ENCODE data around the gene DQX1. TPM values are rescaled to one million over a fixed set of nuclear protein-coding genes. Genes with fewer than 3 reads are reported as not detected.
A peak's percentile ranks its signal among the peaks of the same experiment; 100 is the strongest.

The DQX1 gene
- total RNA-seq, 1 experiment from 2014 or later = 1.3 TPM

GRCh38 chr2:74515981-74516633 lies 9.9 kb downstream of the DQX1 start (continued):
- 0 out of 2 replicates have a peak, but pooled peaks have one; percentile 15 for TF ChIP-seq ZNF512 (CRISPR knock-in tag; IDR thresholded peaks at IDR 0.05; ENCODE audit: borderline replicate concordance)
- no peak for TF ChIP-seq IRF2 (CRISPR knock-in tag; IDR thresholded peaks at IDR 0.05; ENCODE audit: borderline replicate concordance, low read depth)
- peak; percentile 85 for TF ChIP-seq SMAD4 (CRISPR knock-in tag; IDR thresholded peaks at IDR 0.05)
- TF ChIP-seq MXD4 (CRISPR knock-in tag; IDR thresholded peaks at IDR 0.05; ENCODE audit: borderline replicate concordance) = no peak
- peak; percentile 96 for TF ChIP-seq MYBL2 (CRISPR knock-in tag; IDR thresholded peaks at IDR 0.05)
- TF ChIP-seq ZNF281 (CRISPR knock-in tag; IDR thresholded peaks at IDR 0.05) = 0 out of 2 replicates have a peak, but pooled peaks have one; percentile 86
- no peak for TF ChIP-seq FOXJ3 (CRISPR knock-in tag; IDR thresholded peaks at IDR 0.05; ENCODE audit: borderline replicate concordance)
- TF ChIP-seq ZNF317 (CRISPR knock-in tag; IDR thresholded peaks at IDR 0.05; ENCODE audit: borderline replicate concordance, low read depth) = no peak; the same call in none of the 2 replicates
- no peak for TF ChIP-seq ZNF396 (CRISPR knock-in tag; IDR thresholded peaks at IDR 0.05; ENCODE audit: borderline replicate concordance)
- TF ChIP-seq USF1 (CRISPR knock-in tag; IDR thresholded peaks at IDR 0.05) = peak; percentile 72; the same call in 1 of the 2 replicates
- peak; percentile 43; the same call in 1 of the 2 replicates for TF ChIP-seq ELF4 (CRISPR knock-in tag; IDR thresholded peaks at IDR 0.05; ENCODE audit: low read depth)
- TF ChIP-seq ZNF232 (CRISPR knock-in tag; IDR thresholded peaks at IDR 0.05) = no peak; the same call in 1 of the 2 replicates
- no peak for TF ChIP-seq ERG (CRISPR knock-in tag; IDR thresholded peaks at IDR 0.05)
- peak; percentile 76; the same call in 1 of the 2 replicates for TF ChIP-seq ESRRA (CRISPR knock-in tag; IDR thresholded peaks at IDR 0.05; ENCODE audit: borderline replicate concordance)
- peak; percentile 96 for TF ChIP-seq TP53 (CRISPR knock-in tag; IDR thresholded peaks at IDR 0.05)
- no peak for TF ChIP-seq NFATC4 (CRISPR knock-in tag; IDR thresholded peaks at IDR 0.05)
- no peak for TF ChIP-seq CBFB (CRISPR knock-in tag; IDR thresholded peaks at IDR 0.05; ENCODE audit: low read depth)
- TF ChIP-seq, protein P1, sequence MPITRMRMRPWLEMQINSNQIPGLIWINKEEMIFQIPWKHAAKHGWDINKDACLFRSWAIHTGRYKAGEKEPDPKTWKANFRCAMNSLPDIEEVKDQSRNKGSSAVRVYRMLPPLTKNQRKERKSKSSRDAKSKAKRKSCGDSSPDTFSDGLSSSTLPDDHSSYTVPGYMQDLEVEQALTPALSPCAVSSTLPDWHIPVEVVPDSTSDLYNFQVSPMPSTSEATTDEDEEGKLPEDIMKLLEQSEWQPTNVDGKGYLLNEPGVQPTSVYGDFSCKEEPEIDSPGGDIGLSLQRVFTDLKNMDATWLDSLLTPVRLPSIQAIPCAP (CRISPR knock-in tag; IDR thresholded peaks at IDR 0.05) = peak; percentile 96
- TF ChIP-seq PREB (CRISPR knock-in tag; IDR thresholded peaks at IDR 0.05; ENCODE audit: borderline replicate concordance) = no peak; the same call in 1 of the 2 replicates
- TF ChIP-seq, protein P2, sequence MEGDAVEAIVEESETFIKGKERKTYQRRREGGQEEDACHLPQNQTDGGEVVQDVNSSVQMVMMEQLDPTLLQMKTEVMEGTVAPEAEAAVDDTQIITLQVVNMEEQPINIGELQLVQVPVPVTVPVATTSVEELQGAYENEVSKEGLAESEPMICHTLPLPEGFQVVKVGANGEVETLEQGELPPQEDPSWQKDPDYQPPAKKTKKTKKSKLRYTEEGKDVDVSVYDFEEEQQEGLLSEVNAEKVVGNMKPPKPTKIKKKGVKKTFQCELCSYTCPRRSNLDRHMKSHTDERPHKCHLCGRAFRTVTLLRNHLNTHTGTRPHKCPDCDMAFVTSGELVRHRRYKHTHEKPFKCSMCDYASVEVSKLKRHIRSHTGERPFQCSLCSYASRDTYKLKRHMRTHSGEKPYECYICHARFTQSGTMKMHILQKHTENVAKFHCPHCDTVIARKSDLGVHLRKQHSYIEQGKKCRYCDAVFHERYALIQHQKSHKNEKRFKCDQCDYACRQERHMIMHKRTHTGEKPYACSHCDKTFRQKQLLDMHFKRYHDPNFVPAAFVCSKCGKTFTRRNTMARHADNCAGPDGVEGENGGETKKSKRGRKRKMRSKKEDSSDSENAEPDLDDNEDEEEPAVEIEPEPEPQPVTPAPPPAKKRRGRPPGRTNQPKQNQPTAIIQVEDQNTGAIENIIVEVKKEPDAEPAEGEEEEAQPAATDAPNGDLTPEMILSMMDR (IDR thresholded peaks at IDR 0.05) = no peak
- no peak for TF ChIP-seq ZMAT4 (CRISPR knock-in tag; IDR thresholded peaks at IDR 0.05)
- no peak for TF ChIP-seq OVOL2 (CRISPR knock-in tag; IDR thresholded peaks at IDR 0.05; ENCODE audit: borderline replicate concordance)
- peak; percentile 65; the same call in 1 of the 2 replicates for TF ChIP-seq ATF1 (CRISPR knock-in tag; IDR thresholded peaks at IDR 0.05)
- TF ChIP-seq, protein P3, sequence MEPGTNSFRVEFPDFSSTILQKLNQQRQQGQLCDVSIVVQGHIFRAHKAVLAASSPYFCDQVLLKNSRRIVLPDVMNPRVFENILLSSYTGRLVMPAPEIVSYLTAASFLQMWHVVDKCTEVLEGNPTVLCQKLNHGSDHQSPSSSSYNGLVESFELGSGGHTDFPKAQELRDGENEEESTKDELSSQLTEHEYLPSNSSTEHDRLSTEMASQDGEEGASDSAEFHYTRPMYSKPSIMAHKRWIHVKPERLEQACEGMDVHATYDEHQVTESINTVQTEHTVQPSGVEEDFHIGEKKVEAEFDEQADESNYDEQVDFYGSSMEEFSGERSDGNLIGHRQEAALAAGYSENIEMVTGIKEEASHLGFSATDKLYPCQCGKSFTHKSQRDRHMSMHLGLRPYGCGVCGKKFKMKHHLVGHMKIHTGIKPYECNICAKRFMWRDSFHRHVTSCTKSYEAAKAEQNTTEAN (CRISPR knock-in tag; IDR thresholded peaks at IDR 0.05) = peak; percentile 64; the same call in 1 of the 2 replicates
- no peak for TF ChIP-seq PRRX2 (CRISPR knock-in tag; IDR thresholded peaks at IDR 0.05)

Measured in WTC11 (cell line).